ENCODE data around the gene ASPN.

DNA sequence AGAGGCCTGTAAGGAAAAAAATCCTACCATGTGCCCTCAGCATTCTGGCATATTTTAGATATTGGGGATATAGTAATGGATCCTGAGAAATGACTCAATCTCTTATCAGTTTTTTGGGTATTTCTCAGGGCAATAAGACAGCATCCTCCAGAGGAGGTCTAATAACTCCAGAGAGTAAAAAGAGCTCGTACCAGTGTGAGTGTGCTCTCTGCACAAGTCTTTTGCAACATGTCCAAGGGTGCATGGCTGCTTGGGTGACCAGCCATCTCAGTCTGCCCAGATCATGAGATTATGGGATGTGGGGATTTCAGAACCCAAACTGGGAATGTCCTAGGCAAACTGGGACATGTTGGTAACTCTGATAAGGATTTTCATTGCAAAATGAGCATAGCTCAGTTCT lies 15.3 kb downstream of the ASPN start:
- TF ChIP-seq, protein P1, sequence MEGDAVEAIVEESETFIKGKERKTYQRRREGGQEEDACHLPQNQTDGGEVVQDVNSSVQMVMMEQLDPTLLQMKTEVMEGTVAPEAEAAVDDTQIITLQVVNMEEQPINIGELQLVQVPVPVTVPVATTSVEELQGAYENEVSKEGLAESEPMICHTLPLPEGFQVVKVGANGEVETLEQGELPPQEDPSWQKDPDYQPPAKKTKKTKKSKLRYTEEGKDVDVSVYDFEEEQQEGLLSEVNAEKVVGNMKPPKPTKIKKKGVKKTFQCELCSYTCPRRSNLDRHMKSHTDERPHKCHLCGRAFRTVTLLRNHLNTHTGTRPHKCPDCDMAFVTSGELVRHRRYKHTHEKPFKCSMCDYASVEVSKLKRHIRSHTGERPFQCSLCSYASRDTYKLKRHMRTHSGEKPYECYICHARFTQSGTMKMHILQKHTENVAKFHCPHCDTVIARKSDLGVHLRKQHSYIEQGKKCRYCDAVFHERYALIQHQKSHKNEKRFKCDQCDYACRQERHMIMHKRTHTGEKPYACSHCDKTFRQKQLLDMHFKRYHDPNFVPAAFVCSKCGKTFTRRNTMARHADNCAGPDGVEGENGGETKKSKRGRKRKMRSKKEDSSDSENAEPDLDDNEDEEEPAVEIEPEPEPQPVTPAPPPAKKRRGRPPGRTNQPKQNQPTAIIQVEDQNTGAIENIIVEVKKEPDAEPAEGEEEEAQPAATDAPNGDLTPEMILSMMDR (tag by site-specific recombination; IDR thresholded peaks at IDR 0.05): no peak
- TF ChIP-seq, protein P2, sequence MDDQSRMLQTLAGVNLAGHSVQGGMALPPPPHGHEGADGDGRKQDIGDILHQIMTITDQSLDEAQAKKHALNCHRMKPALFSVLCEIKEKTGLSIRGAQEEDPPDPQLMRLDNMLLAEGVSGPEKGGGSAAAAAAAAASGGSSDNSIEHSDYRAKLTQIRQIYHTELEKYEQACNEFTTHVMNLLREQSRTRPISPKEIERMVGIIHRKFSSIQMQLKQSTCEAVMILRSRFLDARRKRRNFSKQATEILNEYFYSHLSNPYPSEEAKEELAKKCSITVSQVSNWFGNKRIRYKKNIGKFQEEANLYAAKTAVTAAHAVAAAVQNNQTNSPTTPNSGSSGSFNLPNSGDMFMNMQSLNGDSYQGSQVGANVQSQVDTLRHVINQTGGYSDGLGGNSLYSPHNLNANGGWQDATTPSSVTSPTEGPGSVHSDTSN (CRISPR knock-in tag; IDR thresholded peaks at IDR 0.05): no peak
- TF ChIP-seq ZNF555 (tag by site-specific recombination; conservative IDR thresholded peaks at IDR 0.05) (no peak), ZNF670 (tag by site-specific recombination; IDR thresholded peaks at IDR 0.05; ENCODE audit: low read depth) (no peak), ZEB2 (tag by site-specific recombination; IDR thresholded peaks at IDR 0.05) (no peak), MEIS1 (CRISPR knock-in tag; IDR thresholded peaks at IDR 0.05; ENCODE audit: borderline replicate concordance) (no peak)
- TF ChIP-seq, protein P3, sequence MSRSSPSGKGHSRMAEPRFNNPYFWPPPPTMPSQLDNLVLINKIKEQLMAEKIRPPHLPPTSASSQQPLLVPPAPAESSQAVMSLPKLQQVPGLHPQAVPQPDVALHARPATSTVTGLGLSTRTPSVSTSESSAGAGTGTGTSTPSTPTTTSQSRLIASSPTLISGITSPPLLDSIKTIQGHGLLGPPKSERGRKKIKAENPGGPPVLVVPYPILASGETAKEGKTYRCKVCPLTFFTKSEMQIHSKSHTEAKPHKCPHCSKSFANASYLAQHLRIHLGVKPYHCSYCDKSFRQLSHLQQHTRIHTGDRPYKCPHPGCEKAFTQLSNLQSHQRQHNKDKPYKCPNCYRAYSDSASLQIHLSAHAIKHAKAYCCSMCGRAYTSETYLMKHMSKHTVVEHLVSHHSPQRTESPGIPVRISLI (tag by site-specific recombination; IDR thresholded peaks at IDR 0.05): no peak
- TF ChIP-seq, protein P4, sequence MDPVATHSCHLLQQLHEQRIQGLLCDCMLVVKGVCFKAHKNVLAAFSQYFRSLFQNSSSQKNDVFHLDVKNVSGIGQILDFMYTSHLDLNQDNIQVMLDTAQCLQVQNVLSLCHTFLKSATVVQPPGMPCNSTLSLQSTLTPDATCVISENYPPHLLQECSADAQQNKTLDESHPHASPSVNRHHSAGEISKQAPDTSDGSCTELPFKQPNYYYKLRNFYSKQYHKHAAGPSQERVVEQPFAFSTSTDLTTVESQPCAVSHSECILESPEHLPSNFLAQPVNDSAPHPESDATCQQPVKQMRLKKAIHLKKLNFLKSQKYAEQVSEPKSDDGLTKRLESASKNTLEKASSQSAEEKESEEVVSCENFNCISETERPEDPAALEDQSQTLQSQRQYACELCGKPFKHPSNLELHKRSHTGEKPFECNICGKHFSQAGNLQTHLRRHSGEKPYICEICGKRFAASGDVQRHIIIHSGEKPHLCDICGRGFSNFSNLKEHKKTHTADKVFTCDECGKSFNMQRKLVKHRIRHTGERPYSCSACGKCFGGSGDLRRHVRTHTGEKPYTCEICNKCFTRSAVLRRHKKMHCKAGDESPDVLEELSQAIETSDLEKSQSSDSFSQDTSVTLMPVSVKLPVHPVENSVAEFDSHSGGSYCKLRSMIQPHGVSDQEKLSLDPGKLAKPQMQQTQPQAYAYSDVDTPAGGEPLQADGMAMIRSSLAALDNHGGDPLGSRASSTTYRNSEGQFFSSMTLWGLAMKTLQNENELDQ (tag by site-specific recombination; IDR thresholded peaks at IDR 0.05; ENCODE audit: low read depth): no peak
